Skin epidermis (tissue), 12 donors: ENCODE results near the gene WIF1.

Experiments
- H3K27ac ChIP-seq, 21 experiments: fragments of 200-600 bp; sonication (generic) in 11 of 21; one replicate each; pipeline ENCODE4 v1.5.0; 2020; ENCODE audit warnings: mild to moderate bottlenecking in 3 of 21, inconsistent platforms in 2 of 21, moderate library complexity in 2 of 21
- H3K4me3 ChIP-seq, 7 experiments: fragments of 200-600 bp; sonication (generic) in 2 of 7; one replicate each; pipeline ENCODE4 v1.5.0; 2020; ENCODE audit warnings: inconsistent platforms in 2 of 7, mild to moderate bottlenecking in 2 of 7, moderate library complexity in 1 of 7

WIF1 gene

GRCh38 chr12:65125247-65125646 lies 4.1 kb upstream of the WIF1 start:
- Histone ChIP-seq H3K27ac (no peak overlapping the region), H3K4me3 (no peak overlapping the region)

- Histone ChIP-seq H3K4me3 (no peak overlapping the region), H3K27ac (no peak overlapping the region)
These were observed 2.4 kb upstream of the WIF1 start for GRCh38 chr12:65123435-65124063.

- no peak overlapping the region for H3K4me3 ChIP-seq
- no peak overlapping the region for H3K27ac ChIP-seq
These were observed 1.6 kb upstream of the WIF1 start for GRCh38 chr12:65122703-65123102.

- Histone ChIP-seq H3K27ac (no peak overlapping the region), H3K4me3 (no peak overlapping the region)
These were observed 908 bp upstream of the WIF1 start for GRCh38 chr12:65121956-65122469.

- Histone ChIP-seq H3K27ac (no peak overlapping the region), H3K4me3 (no peak overlapping the region)
These were observed 2.0 kb downstream of the WIF1 start for GRCh38 chr12:65119063-65119462.

- Histone ChIP-seq H3K27ac (no peak overlapping the region), H3K4me3 (no peak overlapping the region)
These were observed 7.5 kb downstream of the WIF1 start for GRCh38 chr12:65113621-65114035.

- Histone ChIP-seq H3K4me3 (no peak overlapping the region), H3K27ac (no peak overlapping the region)
These were observed 14.2 kb downstream of the WIF1 start for GRCh38 chr12:65106948-65107347.

- Histone ChIP-seq H3K4me3 (no peak overlapping the region), H3K27ac (no peak overlapping the region)
These were observed 21.0 kb downstream of the WIF1 start for GRCh38 chr12:65100140-65100539.

GRCh38 chr12:65099182-65099581 lies 21.9 kb downstream of the WIF1 start:
- H3K4me3 ChIP-seq: no peak overlapping the region
- no peak overlapping the region for H3K27ac ChIP-seq

GRCh38 chr12:65098364-65098763 lies 22.7 kb downstream of the WIF1 start:
- Histone ChIP-seq H3K4me3 (no peak overlapping the region), H3K27ac (no peak overlapping the region)

GRCh38 chr12:65094722-65095121 lies 26.4 kb downstream of the WIF1 start:
- Histone ChIP-seq H3K27ac (no peak overlapping the region), H3K4me3 (no peak overlapping the region)

GRCh38 chr12:65093606-65094005 lies 27.5 kb downstream of the WIF1 start:
- Histone ChIP-seq H3K4me3 (no peak overlapping the region), H3K27ac (no peak overlapping the region)

GRCh38 chr12:65090461-65090860 lies 30.6 kb downstream of the WIF1 start:
- H3K4me3 ChIP-seq: no peak overlapping the region
- no peak overlapping the region for H3K27ac ChIP-seq

GRCh38 chr12:65086236-65086635 lies 34.9 kb downstream of the WIF1 start:
- Histone ChIP-seq H3K27ac (no peak overlapping the region), H3K4me3 (no peak overlapping the region)

- Histone ChIP-seq H3K4me3 (no peak overlapping the region), H3K27ac (no peak overlapping the region)
These were observed 36.5 kb downstream of the WIF1 start for GRCh38 chr12:65084579-65084978.

GRCh38 chr12:65083581-65083980 lies 37.5 kb downstream of the WIF1 start:
- Histone ChIP-seq H3K4me3 (no peak overlapping the region), H3K27ac (no peak overlapping the region)

GRCh38 chr12:65082406-65082805 lies 38.7 kb downstream of the WIF1 start:
- Histone ChIP-seq H3K4me3 (no peak overlapping the region), H3K27ac (no peak overlapping the region)

- no peak overlapping the region for H3K4me3 ChIP-seq
- H3K27ac ChIP-seq: no peak overlapping the region
These were observed 39.6 kb downstream of the WIF1 start for GRCh38 chr12:65081496-65081895.

GRCh38 chr12:65074932-65075331 lies 46.2 kb downstream of the WIF1 start:
- H3K4me3 ChIP-seq: no peak overlapping the region
- H3K27ac ChIP-seq: no peak overlapping the region

- no peak overlapping the region for H3K4me3 ChIP-seq
These were observed 51.8 kb downstream of the WIF1 start for GRCh38 chr12:65069336-65069735.

GRCh38 chr12:65067383-65067782 lies 53.7 kb downstream of the WIF1 start:
- H3K4me3 ChIP-seq: no peak overlapping the region
- H3K27ac ChIP-seq: no peak overlapping the region

More at GRCh38 chr12:65069336-65069735, 51.8 kb downstream of the WIF1 start:
- no peak overlapping the region for H3K27ac ChIP-seq

- Histone ChIP-seq H3K27ac (no peak overlapping the region), H3K4me3 (no peak overlapping the region)
These were observed 65.2 kb downstream of the WIF1 start for GRCh38 chr12:65055859-65056258.
